GM19035 (cell line): ENCODE measurements around the gene CELF5.
"Not testable (repeated sequence)": the region's sequence is repeated elsewhere in the genome, so short reads cannot be mapped to it uniquely, and the experiment has no call there.

Experiments used
- ATAC-seq: cut with Tn5 transposase; IDR thresholded peaks from one replicate; pipeline ENCODE4 v1.9.1; 2021; ENCODE audit not compliant: unreplicated experiment

Gene CELF5

GRCh38 chr19:3270902-3271301, 46.4 kb downstream of the CELF5 start:
- ATAC-seq = no peak

DNA sequence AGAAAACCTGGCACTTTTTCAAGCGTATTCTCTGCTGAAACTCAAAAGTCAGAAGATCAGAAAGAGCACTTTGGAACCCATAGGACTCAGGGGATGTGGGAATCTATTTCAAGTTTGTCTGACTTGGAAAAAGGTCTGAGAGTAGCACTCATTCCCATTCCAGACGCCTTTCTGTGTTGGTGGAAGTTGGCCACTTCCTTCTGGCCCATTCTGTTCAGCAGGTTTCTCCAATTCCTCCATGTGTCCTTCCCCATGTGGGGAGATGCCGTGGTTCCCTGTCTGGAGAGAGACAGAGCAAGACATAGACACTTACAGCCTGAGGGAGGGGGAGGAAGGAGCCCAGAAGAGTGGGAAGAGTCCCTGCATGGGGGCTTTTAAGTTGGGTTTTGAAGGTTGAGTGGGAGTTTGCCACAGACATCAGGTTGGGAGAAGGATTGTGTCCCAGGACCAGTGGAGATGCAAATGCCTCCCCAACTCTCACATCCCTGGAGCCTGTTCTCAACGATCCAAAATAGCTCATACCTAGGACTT, 48.0 kb downstream of the CELF5 start:
- ATAC-seq = no peak

DNA sequence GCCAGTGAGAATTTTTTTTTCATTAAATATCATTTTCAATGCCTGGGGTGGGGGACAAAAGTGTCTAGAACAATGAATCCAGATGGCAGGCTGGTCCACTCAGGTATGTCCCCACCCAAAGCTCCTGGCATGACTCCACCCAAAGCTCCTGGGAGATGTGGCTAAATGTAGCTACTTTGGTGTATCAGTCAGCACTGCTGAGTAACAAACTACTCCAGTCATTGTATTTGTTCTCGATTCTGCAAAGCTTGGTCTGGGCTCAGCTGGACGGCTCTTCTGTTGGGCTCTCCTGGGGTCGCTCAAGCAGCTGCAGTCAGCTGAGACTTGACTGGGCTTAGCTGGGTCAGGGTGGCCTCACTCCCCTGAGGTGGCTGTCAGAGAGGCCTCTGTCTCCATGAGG, 48.5 kb downstream of the CELF5 start:
- ATAC-seq = no peak

GRCh38 chr19:3274245-3274941, 49.9 kb downstream of the CELF5 start:
- ATAC-seq = no peak

GRCh38 chr19:3274942-3275582, 50.6 kb downstream of the CELF5 start:
- ATAC-seq = no peak

- ATAC-seq = no peak
Observed at GRCh38 chr19:3275583-3276340, 51.3 kb downstream of the CELF5 start.

DNA sequence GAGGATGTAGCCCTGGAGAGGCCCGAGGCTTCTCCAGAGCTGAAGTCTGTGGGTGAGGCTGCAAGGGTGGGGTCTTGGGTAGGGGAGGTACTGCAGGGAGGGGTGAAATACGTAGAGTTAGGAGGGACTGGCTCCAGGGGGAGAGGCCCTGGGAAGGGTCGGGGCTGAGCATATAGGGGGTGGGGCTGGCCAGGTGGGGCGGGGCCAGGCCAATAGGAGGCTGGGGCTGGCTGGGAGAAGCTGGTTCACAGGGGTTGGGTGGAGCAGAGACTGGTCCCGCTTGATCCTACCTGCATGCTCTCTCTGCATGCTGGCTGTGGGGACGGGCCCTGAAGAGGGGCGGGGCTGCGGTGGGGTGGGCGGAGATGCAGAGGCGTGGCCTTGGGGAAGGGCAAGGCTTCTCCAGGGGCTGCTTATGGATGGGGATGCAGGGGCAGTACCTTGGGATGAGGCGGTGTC, 51.9 kb downstream of the CELF5 start:
- no peak for ATAC-seq

DNA sequence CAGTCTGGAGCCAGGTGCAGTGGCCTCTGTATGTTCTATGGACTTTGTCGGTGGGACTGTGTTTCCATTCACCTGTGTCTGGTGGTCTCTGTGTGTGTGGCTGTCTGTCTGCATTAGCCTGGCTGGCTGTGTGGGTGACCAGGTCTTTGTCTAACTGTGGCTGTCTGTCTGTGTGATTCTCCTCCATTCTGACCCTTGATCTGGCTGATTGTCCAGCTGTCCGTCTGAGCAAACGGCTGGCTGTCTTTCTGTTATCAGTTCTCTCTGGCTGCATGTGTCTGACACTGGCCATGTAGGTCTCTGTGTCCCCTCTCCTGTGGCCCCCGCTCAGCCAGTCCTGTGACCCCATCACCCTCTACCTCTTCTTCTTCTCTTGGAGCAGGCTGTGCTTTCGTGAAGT, 53.2 kb downstream of the CELF5 start:
- ATAC-seq = no peak

DNA sequence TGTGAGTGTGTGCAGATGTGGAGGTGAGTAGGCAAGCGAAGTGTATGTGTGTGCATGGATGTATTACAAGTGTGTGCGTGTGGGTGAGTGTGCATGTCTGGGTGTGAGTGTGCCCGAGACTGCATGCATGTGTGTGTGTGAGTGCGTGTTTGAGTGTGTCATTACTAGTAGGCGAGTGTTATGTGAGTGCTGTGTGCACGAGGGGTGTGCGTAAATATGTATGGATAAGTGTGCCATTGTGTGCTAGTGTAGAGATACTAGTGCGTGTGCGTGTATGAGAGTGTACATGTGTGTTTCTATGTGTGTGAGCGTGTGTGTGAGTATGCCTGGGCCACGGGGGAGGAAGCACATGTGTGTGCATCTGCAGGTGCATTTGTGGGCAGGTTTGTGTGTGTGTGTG, 53.8 kb downstream of the CELF5 start:
- ATAC-seq = no peak

DNA sequence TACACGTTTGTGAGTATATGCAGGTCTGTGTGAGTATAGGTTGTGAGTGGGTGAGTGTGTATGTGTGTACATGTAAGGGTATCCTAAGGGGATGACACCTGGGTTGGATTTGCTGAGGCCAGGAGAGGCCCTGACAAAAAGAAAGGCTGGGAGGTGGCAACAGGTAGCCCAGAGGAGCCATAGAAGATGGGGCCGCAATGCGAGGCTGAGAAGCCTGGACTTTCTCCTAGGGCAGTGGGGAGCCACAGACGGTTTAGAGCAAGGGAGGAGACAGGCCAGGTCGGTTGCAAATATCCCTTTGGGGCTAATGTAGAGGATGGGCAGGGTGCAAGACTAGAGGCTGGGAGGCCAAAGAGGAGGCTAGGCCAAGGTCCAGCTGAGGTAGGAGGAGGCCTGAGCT, 54.3 kb downstream of the CELF5 start:
- ATAC-seq = no peak

GRCh38 chr19:3279306-3279705, 54.8 kb downstream of the CELF5 start:
- no peak for ATAC-seq

DNA sequence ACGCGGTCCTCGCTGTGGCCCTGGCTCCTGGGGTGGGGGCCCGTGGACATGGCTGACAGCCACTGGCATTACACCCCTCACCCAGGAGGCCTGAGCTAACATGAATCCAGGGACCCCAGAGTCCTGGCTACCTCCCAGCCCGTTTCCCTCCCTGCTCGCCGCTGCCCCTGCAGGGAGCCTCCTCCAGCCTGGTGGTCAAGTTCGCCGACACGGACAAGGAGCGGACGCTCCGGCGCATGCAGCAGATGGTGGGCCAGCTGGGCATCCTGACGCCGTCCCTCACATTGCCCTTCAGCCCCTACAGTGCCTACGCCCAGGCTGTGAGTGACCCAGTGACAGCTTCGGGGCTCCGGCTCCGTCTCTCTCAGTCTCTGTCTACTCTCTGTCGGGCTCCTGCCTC, 56.6 kb downstream of the CELF5 start:
- no peak for ATAC-seq

GRCh38 chr19:3282155-3282554, 57.7 kb downstream of the CELF5 start:
- ATAC-seq = no peak

GRCh38 chr19:3282564-3282963, 58.1 kb downstream of the CELF5 start:
- ATAC-seq = no peak

GRCh38 chr19:3283246-3283751, 58.8 kb downstream of the CELF5 start:
- ATAC-seq = no peak

DNA sequence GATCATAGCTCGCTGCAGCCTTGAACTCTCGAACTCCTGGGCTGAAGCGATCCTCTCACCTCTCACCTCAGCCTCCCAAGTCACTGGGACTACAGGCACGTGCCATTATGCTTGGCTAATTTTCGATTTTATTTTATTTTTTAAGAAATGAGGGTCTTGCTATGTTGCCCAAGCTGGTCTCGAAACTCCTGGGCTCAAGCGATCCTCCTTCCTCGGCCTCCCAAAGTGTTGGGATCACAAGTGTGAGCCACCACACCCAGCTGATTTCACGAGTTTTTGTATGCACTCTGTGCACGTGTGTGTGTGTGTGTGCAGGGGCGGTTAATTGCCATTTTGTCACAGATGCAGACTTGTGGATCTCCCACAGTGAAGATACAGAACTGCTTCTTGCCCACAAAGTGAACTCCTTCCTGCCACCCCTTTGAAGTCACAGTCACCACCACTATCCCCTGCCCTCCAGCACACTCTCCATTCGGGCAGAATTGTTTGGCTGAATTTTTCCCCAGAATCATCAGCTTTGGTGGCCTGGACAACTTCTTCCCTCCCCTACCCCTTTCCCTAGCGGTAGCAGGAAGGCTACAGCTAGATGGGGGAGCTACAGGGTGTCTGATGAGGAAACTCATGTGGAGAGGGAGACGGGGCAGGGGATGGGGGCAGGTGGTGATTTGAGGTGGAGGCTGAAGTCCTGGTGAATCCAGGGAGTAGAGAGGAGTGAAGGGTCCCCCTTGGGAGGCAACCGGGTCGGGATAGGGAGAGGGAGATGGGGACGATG, 59.6 kb downstream of the CELF5 start:
- ATAC-seq = no peak

GRCh38 chr19:3284759-3285646, 60.5 kb downstream of the CELF5 start:
- no peak for ATAC-seq

GRCh38 chr19:3285647-3286176, 61.3 kb downstream of the CELF5 start:
- ATAC-seq = no peak

DNA sequence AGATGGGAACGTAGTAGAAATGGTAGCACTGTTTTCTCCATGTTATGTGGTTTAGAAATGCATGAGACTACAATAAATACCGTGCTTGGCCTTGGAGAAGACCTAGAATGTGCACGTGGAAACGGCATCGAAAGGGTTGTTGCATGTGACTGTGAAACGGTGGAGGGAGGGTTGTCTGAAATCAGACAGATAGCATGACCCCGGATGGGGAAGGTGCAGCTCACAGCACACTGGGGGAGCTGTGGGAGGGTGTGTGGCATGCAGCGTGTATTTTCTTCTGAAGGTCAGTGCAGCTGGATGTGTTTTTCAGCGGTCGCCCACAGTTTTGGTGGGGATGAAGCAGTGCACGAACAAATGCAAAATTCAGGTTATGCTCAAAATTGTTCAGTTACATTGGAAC, 63.4 kb downstream of the CELF5 start:
- ATAC-seq = no peak

DNA sequence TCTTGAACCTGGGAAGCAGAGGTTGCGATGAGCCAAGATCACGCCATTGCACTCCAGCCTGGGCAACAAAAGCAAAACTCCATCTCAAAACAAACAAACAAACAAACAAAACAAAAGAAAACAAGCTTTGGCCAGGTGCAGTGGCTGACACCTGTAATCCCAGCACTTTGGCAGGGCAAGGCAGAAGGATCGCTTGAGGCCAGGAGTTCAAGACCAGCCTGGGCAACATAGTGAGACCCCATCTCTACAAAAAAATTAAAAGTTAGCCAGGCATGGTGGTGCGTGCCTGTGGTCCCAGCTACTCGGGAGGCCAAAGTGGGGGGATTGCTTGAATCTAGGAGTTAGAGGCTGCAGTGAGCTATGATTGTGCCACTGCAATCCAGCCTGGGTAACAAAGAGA, 64.0 kb downstream of the CELF5 start:
- ATAC-seq = not testable (repeated sequence)
